Mammary epithelial cell (primary cell): Measurements from ENCODE around the gene PADI3.

Source experiments
- CTCF ChIP-seq, 2 donors: IDR thresholded peaks in 1 of 2; conservative IDR thresholded peaks in 1 of 2; 2 replicates each; pipeline ENCODE4 v1.5.1; 2011 to 2012; ENCODE audit warnings: inconsistent platforms in 2 of 2, low read length in 2 of 2, mild to moderate bottlenecking in 2 of 2, control low read depth in 1 of 2, low read depth in 1 of 2; ENCODE audit not compliant: insufficient read depth in 1 of 2; ENCODE audit errors: extremely low read depth in 1 of 2
- EZH2 ChIP-seq: IDR thresholded peaks from 2 replicates; pipeline ENCODE4 v1.6.1; 2012; ENCODE audit warnings: low read length, inconsistent platforms, borderline replicate concordance

GRCh38 chr1:17330856-17331255 lies 82.0 kb downstream of the PADI3 start:
- TF ChIP-seq EZH2 (no peak), CTCF (conservative IDR thresholded peaks at IDR 0.05 in 1 of 2, IDR thresholded peaks at IDR 0.05 in 1 of 2; ENCODE audit: extremely low read depth in 1 of 2, insufficient read depth in 1 of 2, low read depth in 1 of 2, low read length in 2 of 2) (no peak)
